HG02623 (cell line): ENCODE data around the gene SPEM3.

Experiments
- ATAC-seq: cut with Tn5 transposase; IDR thresholded peaks from one replicate; pipeline ENCODE4 v1.9.1; 2021; ENCODE audit warnings: moderate library complexity; ENCODE audit not compliant: unreplicated experiment

SPEM3 gene

DNA sequence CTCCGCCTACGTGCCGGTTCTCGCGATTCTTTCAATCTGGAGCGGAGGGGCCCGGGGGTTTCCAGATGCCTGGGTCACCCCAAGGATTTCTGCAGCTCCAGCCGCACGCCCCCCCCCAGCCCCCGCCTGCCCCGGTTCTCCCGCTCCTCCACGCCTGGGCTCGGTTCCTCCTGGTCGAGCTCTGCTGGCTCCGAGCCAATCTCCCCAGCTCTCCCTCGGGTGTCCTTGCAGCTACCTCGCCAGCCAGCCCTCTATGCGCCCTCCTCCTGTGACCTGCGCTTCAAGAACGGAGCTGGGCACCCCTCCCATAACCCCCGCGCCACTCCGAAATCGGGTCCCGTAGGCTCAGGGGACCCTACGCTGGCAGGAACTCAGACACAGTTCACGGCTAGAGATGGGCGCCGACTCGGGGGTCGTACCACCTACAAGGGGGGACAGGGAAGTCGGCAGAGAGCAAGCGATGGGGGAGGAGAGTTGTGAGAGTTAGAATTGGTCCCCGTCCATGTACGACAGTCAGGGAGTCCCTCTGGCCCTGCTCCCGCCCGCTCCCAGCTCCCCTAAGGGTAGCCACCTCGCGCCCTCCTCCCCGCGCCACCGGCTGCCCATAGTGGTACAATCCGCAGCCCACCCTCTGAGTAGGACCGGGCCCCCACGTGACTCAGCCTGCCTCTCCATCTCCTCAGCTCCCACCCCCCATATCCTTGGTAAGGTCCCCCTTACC lies 11.6 kb downstream of the SPEM3 start:
- no peak for ATAC-seq

DNA sequence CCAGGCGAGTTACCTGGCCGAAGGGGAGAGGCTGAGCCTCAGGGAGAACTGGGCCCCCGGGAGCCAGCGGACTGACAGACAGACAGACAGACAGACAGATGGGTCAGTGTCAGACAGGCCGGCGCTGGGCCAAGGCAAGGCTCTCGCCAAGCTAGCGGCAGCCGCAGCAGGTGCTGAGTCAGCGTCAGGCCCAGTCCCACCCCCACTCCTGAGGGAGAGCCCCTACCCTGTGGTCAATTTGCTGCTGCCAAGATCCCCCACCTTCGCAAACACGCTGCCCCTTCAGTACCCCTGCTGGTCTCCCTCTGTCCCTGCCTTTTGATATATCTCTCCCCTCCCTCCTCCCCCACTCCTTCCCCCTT lies 12.2 kb downstream of the SPEM3 start:
- ATAC-seq: no peak

- no peak for ATAC-seq
Measured at GRCh38 chr17:7441266-7441665, 12.6 kb downstream of the SPEM3 start.

DNA sequence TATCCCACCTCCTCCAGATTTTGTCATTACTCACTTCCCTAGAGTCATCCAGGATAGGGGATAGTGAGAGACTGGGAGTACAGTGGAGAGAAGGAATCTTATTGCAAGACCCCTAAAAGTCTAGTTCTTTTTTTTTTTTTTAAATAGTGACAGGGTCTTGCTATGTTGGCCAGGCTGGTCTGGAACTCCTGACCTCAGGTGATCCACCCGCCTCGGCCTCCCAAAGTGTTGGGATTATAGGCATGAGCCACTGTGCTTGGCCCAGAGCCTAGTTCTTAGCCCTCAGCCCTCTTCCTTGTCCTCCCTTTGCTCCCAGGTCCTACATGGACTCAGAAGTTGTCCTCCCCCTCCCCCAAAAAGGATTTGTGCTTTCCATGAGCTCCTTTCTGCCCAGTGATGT lies 13.5 kb downstream of the SPEM3 start:
- no peak for ATAC-seq

DNA sequence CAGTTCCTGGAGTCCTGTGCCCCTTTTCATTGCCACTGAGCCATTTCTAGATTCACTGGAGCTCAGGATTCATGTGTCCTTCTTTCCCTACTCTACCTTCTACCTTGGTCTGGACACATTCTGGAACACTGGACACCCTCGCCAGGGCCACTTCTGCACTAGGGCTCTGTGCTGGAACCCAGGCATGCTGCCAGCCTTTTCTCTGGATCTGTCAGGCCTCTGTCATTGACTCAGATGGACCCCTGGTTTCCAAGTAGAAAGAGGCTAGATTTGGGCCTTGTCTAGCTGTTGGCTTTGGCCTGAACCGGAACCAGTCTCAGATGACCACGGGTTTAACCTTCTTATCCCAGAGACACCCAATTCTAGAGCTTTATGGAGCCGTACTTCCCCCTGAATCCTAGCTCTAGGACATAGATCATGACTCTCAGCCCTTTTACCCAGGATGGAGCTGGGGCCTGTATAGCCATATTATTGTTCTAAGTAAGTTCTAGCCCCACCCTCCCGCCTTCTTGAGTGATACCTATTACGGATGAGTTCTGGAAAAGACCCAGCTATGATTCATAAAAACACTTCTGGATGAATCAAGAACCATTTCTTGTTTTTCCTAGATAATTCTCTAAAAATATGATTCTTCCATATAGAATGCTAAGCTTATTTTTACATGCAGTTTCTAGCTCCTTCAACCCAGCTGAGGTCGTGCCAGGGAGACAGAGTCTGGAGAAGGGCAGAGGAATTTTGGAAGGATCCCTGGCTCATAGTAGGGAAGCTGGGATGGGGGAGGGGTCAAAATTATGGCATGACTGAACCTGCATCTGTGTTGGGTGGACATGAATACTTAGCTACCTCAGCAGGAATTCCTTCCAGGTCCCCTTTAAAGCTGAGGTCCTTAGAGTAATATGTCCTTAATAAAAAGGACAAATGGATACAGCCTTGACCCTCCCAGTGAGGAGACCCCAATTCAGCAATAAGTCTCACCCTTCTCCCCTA lies 15.1 kb downstream of the SPEM3 start:
- ATAC-seq: no peak

DNA sequence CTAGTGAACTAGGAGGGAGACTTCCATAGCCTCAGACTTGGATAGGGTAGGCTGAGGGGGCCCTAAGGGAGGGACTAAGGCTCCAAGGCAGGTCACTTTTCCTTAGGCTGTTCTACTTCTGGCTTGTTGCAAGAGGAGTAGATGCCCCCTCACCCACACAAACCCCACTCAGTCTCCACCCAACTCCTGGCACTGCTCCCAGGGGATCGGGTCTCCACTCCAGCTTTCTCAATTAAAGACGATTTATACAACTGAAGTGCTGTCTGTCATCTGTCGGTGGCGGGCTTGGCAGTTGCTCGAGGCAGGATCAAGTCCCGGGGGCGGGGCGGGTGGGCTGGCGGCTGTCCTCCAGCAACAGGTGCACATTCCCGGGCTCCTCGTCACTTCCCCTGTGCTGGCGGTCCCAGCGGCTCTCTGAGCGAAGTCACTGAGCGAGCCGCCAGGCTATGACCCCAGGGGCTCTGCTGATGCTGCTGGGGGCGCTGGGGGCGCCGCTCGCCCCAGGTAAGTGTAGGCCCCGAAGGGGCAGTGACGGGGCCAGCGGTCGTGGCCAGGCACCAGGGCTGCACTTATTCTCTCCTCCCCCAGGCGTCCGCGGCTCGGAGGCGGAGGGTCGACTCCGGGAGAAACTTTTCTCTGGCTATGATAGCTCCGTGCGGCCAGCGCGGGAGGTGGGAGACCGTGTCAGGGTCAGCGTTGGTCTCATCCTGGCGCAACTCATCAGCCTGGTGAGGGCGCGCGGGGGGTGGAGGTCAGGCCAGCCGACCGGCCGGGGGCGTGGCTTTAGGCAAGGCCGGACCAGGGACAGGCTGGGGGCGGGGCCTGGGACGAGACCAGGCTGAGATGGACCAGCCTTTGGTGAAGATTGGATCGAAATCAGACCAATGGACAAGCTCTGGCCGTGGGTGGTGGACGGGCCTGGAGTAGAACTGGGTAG lies 16.3 kb downstream of the SPEM3 start, which contains the start of gene CHRNB1:
Gene CHRNB1, plus strand, starts transcription at position 380 of the 937 bp plus-strand sequence. Its CDS starts 67 bp downstream, at position 447.
- no peak for ATAC-seq

DNA sequence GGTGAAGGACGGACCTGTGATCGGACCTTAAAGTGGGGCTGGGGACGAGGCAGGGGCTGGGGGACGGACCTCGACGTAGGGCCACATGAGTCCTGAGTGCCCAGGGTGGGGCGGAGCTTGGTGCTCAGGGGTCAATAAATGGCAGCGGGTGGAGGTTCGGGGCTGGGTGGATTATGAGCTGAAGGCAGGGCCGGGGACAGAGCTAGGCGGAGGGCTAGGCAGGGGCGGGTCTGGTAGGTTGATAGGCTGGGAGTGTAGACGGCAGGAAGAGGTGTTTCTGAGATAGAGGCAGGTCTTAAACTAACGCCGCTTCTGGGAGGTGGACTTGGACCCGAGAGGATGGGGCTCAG lies 16.9 kb downstream of the SPEM3 start:
- ATAC-seq: no peak

- ATAC-seq: no peak
Measured at GRCh38 chr17:7448461-7448860, 19.8 kb downstream of the SPEM3 start.

- no peak for ATAC-seq
Measured at GRCh38 chr17:7459961-7460545, 31.4 kb downstream of the SPEM3 start.

GRCh38 chr17:7460850-7461660 lies 32.4 kb downstream of the SPEM3 start:
- no peak for ATAC-seq

DNA sequence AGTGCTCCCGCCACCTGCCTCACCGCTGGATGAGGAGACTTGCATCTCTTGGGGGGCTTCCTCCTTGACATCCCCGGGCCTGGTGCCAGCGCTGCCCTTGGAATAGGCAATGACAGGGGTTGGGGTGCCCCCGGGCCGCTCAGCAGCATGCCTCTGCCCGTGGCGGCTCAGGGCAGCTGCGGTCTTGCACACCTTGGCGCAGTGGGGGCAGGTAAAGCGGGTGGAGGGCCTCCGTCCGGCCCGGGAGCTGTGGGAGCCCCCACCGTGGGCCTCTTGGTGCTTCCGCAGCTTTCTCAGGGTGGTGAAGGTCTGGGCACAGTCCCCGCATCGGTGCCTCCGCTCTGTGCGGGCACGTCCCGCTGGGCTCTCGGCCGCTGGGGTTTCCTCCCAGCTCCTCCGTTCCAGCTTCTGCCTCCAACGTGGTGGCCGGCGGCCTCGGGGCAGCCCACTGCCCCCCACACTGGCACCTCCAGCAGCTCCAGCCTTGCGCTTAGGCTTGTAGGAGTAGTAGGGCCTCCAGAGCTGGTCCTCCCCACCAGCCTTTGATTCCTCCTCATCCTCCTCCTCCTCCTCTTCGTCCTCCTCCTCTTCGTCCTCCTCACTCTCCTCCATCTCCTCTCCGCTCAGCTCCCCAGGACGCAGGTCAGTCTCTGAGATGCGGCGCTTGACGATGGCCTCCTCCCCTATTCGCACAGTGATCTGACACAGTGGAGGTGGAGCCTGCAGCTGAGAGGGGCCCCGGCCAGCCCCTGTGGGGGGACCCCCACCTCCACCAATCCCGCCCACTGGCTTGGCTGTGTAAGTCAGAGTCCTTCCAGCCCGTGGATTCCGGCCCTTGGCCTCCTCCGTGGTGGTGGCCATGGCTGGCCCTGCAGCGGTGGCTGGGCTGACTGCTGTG lies 34.1 kb downstream of the SPEM3 start:
- ATAC-seq: no peak

GRCh38 chr17:7463372-7463846 lies 34.8 kb downstream of the SPEM3 start:
- ATAC-seq: no peak

- no peak for ATAC-seq
Measured at GRCh38 chr17:7464081-7464480, 35.4 kb downstream of the SPEM3 start.

- ATAC-seq: no peak
Measured at GRCh38 chr17:7465597-7466275, 37.1 kb downstream of the SPEM3 start.

DNA sequence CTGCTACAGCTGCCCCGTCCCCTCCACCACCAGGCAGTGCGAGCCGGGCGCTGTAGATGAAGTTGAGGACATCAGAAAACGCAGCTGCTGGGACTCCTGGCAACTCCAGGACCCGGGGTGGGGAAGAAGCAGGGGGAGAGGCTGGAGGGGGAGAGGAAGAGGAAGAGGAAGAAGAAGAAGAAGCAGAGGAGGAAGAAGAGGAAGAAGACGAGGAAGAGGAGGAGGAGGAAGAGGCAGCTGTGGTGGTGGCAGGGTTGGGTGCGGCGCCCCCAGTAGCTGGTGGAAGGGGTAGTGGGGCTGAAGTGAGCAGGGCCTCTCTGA lies 37.6 kb downstream of the SPEM3 start:
- no peak for ATAC-seq

DNA sequence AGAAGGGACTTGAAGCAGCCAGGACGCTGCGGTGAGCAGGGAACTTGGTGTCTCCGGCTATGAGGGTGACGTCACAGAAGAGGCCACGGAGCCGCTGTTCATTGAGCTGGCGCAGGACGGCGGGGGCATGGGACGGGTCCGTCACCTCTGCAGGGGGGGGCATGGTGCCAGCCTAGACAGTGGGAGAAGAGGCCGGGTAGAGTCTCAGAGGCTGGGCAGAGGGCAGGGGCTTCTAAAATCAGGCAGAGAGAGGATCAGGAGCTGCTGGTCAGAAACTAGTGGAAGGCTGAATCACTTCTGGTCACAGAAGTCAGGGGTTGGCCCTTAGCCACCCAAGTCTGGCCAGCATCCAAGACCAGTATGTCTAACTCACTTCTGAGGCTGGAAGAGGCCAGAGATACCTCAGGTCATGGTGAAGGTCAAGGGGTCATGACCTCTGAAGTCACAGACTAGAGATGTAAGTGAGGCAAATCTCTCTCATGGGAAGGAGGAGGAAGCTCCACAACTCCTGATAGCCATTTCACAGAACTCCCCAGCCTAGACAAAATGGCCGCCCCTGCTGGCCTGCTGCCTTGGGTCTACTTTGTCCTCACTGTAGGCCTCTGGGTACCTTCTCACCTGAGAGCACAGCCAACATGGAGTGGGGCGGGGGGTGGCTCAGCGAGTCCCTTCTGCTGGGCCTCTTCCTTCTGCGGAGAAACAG lies 38.1 kb downstream of the SPEM3 start:
- no peak for ATAC-seq

DNA sequence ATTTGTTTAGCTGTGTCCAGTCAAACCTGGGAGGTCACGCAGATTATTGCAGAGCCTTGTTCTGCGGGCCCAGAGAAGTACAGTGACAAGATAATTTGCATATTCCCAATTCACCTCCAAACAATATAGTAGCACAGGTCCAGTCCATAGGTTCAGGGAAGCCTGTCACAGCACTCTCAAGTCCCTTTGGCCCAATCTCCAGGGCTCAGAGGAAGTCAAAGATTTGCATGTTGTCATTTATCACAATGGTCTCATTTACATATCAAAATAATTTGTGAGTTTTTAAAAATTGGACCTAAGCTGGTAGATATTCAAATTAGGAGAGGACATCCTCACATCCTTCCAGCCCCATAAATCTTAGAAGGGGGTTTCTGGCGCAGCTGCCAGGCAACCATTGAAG lies 38.8 kb downstream of the SPEM3 start:
- no peak for ATAC-seq

DNA sequence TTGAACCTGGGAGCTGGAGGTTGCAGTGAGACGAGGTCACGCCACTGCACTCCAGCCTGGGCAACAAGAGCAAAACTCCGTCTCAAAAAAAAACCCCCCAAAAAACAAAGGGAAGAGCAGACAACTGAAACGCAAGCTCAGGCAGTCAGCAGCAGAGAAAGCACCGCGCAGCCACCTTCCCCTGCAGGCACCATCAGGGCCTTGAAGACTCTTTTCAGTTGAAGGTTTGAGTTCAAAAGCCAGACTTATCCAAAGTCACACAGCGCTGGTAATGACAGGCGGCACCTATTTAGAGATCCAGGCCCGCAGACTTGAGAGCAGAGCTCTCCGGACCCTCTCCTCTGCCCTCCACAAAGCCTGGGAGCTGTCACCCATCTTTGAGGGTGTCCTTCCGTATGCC lies 39.6 kb downstream of the SPEM3 start:
- no peak for ATAC-seq
